NCI-H526 (cell line): ENCODE data around the gene SPARC.

Experiments
- DNase-seq, 2 experiments: peaks; one replicate each; lab custom pipeline; 2025; lab: John Stamatoyannopoulos, UW

The SPARC gene

GRCh38 chr5:151659001-151659754 is 27.5 kb downstream of the SPARC start:
- peak; percentile 7 to 79 for DNase-seq

GRCh38 chr5:151657114-151657513 is 29.6 kb downstream of the SPARC start:
- DNase-seq = no peak

GRCh38 chr5:151656311-151656710 is 30.4 kb downstream of the SPARC start:
- no peak for DNase-seq

- DNase-seq = peak; percentile 59 to 87
Observed at GRCh38 chr5:151651997-151652645, 34.6 kb downstream of the SPARC start.

GRCh38 chr5:151648988-151649387 is 37.7 kb downstream of the SPARC start:
- no peak for DNase-seq

- no peak for DNase-seq
Observed at GRCh38 chr5:151648089-151648488, 38.6 kb downstream of the SPARC start.

GRCh38 chr5:151647320-151647861 is 39.3 kb downstream of the SPARC start:
- no peak for DNase-seq

GRCh38 chr5:151646334-151646733 is 40.4 kb downstream of the SPARC start:
- no peak for DNase-seq

GRCh38 chr5:151643388-151643787 is 43.3 kb downstream of the SPARC start:
- DNase-seq = no peak

GRCh38 chr5:151642472-151643140 is 44.1 kb downstream of the SPARC start:
- DNase-seq = no peak

- no peak for DNase-seq
Observed at GRCh38 chr5:151638619-151639018, 48.1 kb downstream of the SPARC start.

- no peak for DNase-seq
Observed at GRCh38 chr5:151637676-151638075, 49.0 kb downstream of the SPARC start.

- DNase-seq = no peak
Observed at GRCh38 chr5:151633892-151634291, 52.8 kb downstream of the SPARC start.

GRCh38 chr5:151632941-151633340 is 53.8 kb downstream of the SPARC start:
- DNase-seq = no peak

- no peak for DNase-seq
Observed at GRCh38 chr5:151632524-151632923, 54.2 kb downstream of the SPARC start.

GRCh38 chr5:151631941-151632340 is 54.8 kb downstream of the SPARC start:
- DNase-seq = no peak

- no peak for DNase-seq
Observed at GRCh38 chr5:151630088-151630487, 56.6 kb downstream of the SPARC start.

- no peak for DNase-seq
Observed at GRCh38 chr5:151628112-151628823, 58.4 kb downstream of the SPARC start.

- DNase-seq = no peak
Observed at GRCh38 chr5:151627650-151628049, 59.1 kb downstream of the SPARC start.

GRCh38 chr5:151625285-151625684 is 61.4 kb downstream of the SPARC start:
- DNase-seq = no peak

GRCh38 chr5:151624476-151624875 is 62.2 kb downstream of the SPARC start:
- no peak for DNase-seq
